Kidney capillary endothelial cell (primary cell): Measurements from ENCODE around the gene CYP39A1.
"Not testable (repeated sequence)": the region's sequence is repeated elsewhere in the genome, so short reads cannot be mapped to it uniquely, and the experiment has no call there.

Experiments
- DNase-seq: peaks from one replicate; pipeline ENCODE4 v3.0.0-alpha.2; 2018; ENCODE audit warnings: low spot score

Gene CYP39A1

GRCh38 chr6:46648869-46649492 is 3.6 kb downstream of the CYP39A1 start:
- no peak for DNase-seq

GRCh38 chr6:46648108-46648507 is 4.5 kb downstream of the CYP39A1 start:
- not testable (repeated sequence) for DNase-seq

DNA sequence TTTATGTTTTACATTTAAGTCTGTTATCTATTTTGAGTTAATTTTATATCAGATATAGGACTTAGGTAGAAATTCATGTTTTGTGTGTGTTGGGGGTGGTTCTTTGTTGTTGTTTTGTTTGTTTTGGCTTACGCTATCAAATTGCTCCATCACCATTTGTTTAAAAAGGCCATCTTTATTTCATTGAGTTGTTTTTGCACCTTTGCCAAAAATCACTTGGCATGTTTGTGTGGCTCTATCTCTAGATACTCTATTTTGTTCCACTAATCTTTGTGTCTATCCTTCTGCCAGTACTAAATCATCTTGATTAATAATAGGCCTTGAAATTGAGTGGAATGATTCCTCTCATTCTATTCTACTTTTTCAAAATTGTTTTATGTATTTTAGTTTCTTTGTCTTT is 7.4 kb downstream of the CYP39A1 start:
- no peak for DNase-seq

DNA sequence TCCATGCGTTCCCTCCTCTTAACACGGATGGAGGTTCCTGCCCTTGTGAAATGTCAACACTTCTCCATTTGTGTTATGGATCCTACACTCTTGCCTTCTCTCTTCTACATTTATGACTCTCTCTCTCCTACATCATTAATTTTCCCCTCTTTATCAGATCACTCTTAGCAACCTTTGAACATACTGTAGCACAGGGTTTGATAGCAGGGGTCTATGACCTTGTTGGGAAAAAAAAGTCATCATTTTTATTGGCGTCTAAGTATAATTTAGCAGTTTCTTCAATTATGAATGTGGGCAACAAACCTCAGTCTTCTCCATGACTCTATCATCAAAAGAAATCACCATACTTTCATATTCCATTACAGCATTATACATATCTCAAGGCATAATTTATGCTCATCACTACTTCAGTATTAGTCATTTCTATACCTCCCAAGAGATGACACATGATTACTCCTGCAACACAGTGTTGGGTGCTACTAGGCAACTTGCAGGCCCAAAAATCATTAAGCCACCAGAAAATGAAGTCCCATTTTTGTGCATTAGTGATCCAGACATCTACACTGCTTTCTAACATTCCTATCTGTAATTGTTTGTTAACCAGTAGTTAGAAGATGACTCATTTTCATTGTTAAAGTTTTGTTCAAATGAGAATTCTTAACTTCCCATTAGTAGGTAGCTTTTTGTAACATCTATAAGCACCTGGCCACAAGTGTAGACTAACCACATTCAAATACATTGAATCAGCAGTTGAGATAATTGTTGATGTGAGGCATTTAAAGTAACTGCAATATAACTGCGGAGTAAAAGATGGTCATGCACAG is 9.5 kb downstream of the CYP39A1 start:
- no peak for DNase-seq

GRCh38 chr6:46638650-46639049 is 14.0 kb downstream of the CYP39A1 start:
- DNase-seq, result no peak

DNA sequence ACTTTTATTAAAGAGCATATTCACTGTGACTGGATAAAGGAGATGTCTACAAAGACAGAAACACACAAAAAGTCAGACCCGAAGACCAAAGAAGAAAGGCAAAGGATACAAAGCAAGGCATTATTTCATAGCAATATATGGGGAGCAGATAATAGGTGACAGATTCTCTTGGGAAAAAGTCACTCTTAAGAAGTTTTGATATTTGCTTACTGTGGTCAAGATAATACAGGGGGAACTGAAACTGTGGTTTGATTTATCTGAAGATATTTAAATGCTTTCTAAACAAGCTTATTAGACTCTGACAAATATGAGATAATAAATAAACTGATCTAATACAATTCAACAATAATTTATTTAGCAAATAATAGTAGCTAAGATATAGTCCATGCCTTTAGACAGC is 14.7 kb downstream of the CYP39A1 start:
- DNase-seq, result no peak

- no peak for DNase-seq
These were observed 15.5 kb downstream of the CYP39A1 start for GRCh38 chr6:46637145-46637544.

GRCh38 chr6:46635462-46635861 is 17.2 kb downstream of the CYP39A1 start:
- DNase-seq, result no peak

GRCh38 chr6:46632053-46632452 is 20.6 kb downstream of the CYP39A1 start:
- no peak for DNase-seq

DNA sequence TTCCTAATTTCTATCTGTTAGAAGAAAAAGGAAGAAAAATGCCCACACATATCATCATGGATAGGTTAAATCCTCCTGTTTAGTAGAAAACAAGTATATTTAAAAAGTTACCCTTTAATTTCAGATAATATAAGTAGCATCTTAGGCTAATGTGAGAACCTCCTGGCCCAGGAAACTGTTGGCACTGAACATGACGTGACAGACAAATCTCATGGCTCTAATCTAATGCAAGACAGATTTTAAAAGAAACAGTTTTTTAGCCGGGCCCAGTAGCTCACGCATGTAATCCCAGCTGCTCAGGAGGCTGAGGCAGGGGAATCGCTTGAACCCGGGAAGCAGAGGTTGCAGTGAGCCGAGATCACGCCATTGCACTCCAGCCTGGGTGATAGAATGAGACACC is 22.9 kb downstream of the CYP39A1 start:
- DNase-seq, result no peak

GRCh38 chr6:46628976-46629375 is 23.6 kb downstream of the CYP39A1 start:
- no peak for DNase-seq

DNA sequence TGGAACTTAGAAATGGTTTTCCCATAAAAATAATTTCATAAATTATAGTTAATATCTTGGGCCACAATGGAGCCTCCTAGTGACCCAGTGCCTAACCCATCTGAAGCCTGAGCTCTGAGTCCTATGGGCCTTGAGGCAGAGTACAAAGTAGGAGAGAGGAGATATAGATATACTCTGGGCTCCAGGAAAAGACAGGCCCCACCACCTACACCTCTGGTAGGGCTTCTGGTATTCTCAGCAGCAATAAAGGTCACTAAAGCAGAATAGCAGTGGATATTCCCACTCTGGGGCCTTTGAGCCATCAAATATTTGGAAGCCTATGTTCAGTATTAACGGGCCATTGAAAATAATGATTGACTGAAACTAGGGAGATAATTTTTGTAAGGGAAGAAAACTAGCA is 24.1 kb downstream of the CYP39A1 start:
- DNase-seq, result no peak

GRCh38 chr6:46626976-46627375 is 25.6 kb downstream of the CYP39A1 start:
- DNase-seq, result no peak

DNA sequence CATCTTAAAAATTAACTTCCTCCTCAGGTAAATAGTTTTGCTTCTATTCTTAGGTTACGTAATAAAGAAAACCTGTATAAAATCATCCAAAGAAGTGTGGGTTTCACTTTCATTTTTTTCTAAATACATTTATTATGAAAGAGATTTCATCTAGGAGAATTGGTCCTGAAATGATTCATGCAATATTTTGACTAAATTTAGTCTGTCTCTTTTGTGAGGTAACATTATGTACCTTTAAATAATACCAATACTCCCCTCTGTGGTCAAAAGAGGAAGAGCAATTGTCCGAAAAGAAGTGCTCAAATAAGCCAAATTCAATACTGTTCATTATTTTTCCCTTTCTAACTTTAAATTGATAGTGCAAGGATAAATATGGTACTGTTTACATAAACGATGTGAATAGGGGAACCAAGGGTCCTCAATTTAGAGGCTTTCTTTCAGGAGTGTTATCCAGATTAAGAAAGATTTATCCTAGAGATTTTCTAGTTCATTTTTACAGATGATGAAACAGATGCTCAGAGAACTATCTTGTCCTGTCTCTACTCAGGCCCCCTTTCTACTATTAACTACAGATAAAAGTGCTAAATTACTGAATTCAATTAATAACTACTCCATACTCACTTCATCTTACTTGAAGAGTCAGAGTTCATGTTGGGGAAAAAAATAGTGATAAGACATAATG is 26.2 kb downstream of the CYP39A1 start:
- DNase-seq, result peak; percentile 32

GRCh38 chr6:46618726-46619125 is 33.9 kb downstream of the CYP39A1 start:
- DNase-seq, result no peak

GRCh38 chr6:46612645-46613044 is 40.0 kb downstream of the CYP39A1 start:
- no peak for DNase-seq

GRCh38 chr6:46610862-46611553 is 41.6 kb downstream of the CYP39A1 start:
- no peak for DNase-seq

DNA sequence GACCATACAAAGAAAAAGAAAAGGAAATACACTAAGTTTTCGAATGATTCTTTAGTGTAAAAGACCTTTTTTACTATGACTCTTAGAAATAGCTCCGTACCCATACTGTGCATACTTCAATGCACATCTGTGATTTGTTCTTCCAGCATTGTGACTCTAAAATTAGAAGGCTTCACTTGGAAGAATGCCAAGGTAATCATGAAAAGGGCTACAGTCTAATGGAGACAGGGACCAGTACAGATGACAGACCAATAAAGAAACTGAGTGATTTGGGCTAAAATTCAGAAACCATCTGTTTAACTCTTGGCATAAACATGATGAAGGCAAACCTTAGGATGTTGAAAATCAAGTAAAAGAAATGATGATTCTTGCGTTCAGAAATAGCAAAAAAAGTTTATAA is 46.3 kb downstream of the CYP39A1 start:
- no peak for DNase-seq

DNA sequence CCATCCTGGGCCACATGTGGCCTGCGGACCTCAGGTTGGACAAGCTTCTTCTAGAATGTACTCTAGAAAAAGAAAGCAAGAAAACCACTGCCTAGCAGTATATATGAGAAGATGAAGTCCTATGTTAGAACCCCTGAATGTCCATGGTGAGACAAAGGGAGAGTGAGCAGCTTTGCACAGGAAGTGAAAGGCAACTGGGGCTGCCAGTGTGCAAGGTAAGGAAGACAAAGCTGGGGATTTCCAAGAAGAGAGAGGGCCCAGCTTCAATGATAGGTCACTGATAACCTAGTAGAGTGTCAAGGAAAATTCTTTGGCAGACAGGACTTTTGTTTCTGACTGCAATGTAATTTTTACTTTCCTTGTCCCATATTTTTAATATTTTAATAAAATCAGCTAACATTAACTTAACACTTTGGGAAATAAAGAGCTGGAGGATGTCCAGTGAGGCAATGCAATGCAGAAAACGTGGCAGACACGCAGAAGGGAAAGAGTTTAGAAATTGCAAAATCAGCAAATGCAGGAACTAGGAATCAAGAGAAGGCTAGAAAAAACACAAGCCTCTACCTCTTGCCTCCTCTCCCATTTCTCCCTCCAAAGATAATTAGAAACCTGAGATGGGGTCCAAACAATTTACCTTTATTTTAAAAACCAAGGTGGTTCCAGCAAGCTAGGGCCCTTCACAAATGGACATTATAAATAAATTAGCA is 47.4 kb downstream of the CYP39A1 start:
- DNase-seq, result no peak

GRCh38 chr6:46598215-46598614 is 54.4 kb downstream of the CYP39A1 start:
- DNase-seq, result no peak

GRCh38 chr6:46592740-46593139 is 59.9 kb downstream of the CYP39A1 start:
- DNase-seq, result no peak

DNA sequence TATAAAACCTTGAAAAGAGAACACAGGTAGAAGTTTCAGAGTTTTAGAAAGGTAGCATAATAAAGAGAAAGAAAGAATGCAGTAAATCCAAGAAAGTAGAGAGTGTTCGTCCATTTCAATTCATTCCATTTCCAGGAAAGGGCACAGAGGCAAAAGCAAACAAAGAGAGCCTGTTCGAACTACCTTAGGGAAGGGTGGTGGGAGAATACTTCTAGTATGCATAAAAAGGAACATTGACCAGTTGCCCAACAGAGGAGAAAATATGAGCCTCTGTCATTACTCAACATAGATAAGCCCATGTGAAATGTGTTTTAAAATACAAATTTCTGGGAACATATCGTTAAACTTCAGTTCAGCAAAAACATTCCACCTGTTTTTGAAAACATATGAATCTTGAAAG is 60.6 kb downstream of the CYP39A1 start:
- DNase-seq, result no peak
